ENCODE measurements around the gene GTF2B.
A peak's percentile ranks its signal among the peaks of the same experiment; 100 is the strongest.

GTF2B gene

GRCh38 chr1:88803444-88803843 is 87.9 kb downstream of the GTF2B start:
- Histone ChIP-seq H3K36me3 (replicated peaks; ENCODE audit: low read depth, low read length) (peaks cover 23% of the 10 kb centered on the region), H4K20me1 (ENCODE audit: insufficient read depth, low read length) (no peaks in the 10 kb centered on the region), H3K9ac (ENCODE audit: low read length) (no peak overlapping the region), H3K4me1 (ENCODE audit: low read length) (peaks cover 8% of the 10 kb centered on the region), H3K27me3 (ENCODE audit: low read depth, low read length) (no peaks in the 10 kb centered on the region), H2AFZ (ENCODE audit: low read depth, low read length) (no peak overlapping the region), H3K4me2 (ENCODE audit: low read length) (no peak overlapping the region), H3K9me3 (ENCODE audit: insufficient read depth, low read length) (peaks cover 5% of the 10 kb centered on the region; the same call in 1 of the 2 replicates), H3K4me3 (ENCODE audit: low read length) (no peak overlapping the region), H3K79me2 (ENCODE audit: low read length) (no peaks in the 10 kb centered on the region), H3K27ac (ENCODE audit: low read length) (no peak overlapping the region)
- TF ChIP-seq CTCF (IDR thresholded peaks at IDR 0.05; ENCODE audit: low read depth, low read length) (no peak), EZH2phosphoT487 (IDR thresholded peaks at IDR 0.05; ENCODE audit: low read depth) (no peak)

DNA sequence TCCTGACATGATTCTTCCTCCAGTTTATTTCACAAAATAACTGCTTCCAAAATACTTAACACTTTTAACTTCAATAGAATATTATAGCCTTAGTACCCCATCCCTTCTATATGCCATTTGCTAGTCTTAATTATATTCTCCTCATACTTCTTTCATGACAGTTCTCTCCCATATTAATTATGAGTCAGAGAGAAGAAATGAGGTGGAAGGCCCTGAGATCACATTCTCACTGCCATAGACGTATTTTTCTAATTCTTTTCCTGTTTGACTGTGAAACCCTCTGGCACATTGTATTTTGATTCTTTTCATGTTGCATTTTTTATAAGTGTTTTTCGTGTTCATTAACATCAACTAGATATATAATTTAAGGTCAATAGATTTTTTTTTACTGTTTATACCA is 88.4 kb downstream of the GTF2B start:
- H2AFZ ChIP-seq (ENCODE audit: low read depth, low read length) = no peak overlapping the region
- H3K36me3 ChIP-seq (replicated peaks; ENCODE audit: low read depth, low read length) = peaks cover 23% of the 10 kb centered on the region
- peaks cover 5% of the 10 kb centered on the region; the same call in 1 of the 2 replicates for H3K9me3 ChIP-seq (ENCODE audit: insufficient read depth, low read length)
- H3K4me3 ChIP-seq (ENCODE audit: low read length) = no peak overlapping the region
- TF ChIP-seq CTCF (IDR thresholded peaks at IDR 0.05; ENCODE audit: low read depth, low read length) = no peak
- no peak for TF ChIP-seq EZH2phosphoT487 (IDR thresholded peaks at IDR 0.05; ENCODE audit: low read depth)
- H3K27ac ChIP-seq (ENCODE audit: low read length) = 0 out of 2 replicates have a peak overlapping the region, but pooled peaks have one; percentile 6
- H3K27me3 ChIP-seq (ENCODE audit: low read depth, low read length) = no peaks in the 10 kb centered on the region
- no peak overlapping the region for H3K9ac ChIP-seq (ENCODE audit: low read length)
- no peaks in the 10 kb centered on the region for H4K20me1 ChIP-seq (ENCODE audit: insufficient read depth, low read length)
- no peak overlapping the region for H3K4me2 ChIP-seq (ENCODE audit: low read length)
- peaks cover 8% of the 10 kb centered on the region for H3K4me1 ChIP-seq (ENCODE audit: low read length)
- no peaks in the 10 kb centered on the region for H3K79me2 ChIP-seq (ENCODE audit: low read length)

Measured in OCI-LY3 (cell line).